ENCODE data around the gene KCNE5. TPM values are rescaled to one million over a fixed set of nuclear protein-coding genes. Genes with fewer than 3 reads are reported as not detected.
"Not testable (repeated sequence)": the region's sequence is repeated elsewhere in the genome, so short reads cannot be mapped to it uniquely, and the experiment has no call there.

The KCNE5 gene, protein sequence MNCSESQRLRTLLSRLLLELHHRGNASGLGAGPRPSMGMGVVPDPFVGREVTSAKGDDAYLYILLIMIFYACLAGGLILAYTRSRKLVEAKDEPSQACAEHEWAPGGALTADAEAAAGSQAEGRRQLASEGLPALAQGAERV
- 1 to 10 TPM in 1 of 3 donors, under 1 TPM in 1, not detected in 1; 0.07 to 1.1 TPM for polyA plus RNA-seq

DNA sequence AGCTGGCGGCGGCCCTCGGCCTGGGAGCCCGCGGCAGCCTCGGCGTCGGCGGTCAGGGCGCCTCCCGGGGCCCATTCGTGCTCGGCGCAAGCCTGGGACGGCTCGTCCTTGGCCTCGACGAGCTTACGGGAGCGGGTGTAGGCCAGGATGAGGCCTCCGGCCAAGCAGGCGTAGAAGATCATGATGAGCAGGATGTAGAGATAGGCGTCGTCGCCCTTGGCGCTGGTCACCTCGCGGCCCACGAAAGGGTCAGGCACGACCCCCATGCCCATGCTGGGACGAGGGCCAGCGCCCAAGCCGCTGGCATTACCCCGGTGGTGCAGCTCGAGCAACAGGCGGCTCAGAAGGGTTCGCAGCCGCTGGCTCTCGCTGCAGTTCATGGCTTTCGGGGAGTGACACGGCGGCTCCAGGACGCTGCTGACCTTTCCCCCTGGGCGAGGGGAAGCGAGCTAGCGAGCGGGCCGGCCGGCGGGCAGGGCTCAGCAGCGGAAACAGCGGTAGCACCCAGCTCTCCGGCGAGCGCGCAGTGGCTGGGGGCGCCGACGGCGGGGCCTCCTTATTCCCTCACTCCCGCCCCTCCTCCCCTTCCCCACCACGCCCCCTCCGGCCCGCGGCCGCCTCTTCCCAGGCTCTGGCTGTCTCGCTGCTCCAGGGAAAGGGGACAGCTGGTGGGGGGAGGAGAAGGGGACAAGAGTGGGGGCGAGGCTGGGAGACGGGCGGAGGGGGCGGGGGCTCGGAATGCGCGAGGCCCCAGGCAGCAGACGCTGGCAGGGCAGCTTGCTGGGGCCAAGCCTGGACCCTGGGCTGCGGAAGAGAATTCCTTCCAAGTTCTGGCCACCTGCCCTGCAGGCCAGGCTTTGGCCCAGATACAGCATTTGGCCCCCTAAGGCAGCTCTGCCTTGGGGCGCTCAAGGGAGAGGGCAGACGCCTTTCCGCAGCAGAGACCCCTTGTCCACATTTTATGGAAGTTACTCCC, at the start of gene KCNE5:
Gene KCNE5, minus strand, starts transcription at position 532 of the 976 bp plus-strand sequence. Its CDS starts 152 bp downstream, at position 380.
- no peak within 1 kb of the TSS for H3K27ac ChIP-seq (ENCODE audit: low read depth, low read length)
- WGBS, 3 donors = 34 to 40% (median 40%) methylated on average over 38 to 67 of the region's 79 CpGs

DNA sequence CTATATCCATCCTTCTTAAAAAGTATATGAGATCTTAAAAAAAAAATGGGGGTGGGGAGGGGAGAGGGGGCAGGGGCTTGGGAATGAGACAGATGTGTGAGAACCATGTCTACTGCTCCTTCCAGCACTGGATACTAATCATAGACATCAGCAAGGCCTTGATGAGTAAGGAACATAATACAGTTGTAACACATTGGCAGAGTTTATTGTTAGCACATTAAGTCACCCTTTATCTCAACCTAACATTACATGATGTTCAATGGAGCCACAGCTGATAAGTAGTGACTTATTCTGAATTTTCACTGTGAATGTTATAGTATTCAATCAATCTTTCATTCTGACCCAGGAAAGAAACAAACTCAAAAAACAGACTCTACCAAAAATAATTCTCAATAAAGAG, 47.3 kb upstream of the KCNE5 start:
- no peak overlapping the region for H3K27ac ChIP-seq (ENCODE audit: low read depth, low read length)

DNA sequence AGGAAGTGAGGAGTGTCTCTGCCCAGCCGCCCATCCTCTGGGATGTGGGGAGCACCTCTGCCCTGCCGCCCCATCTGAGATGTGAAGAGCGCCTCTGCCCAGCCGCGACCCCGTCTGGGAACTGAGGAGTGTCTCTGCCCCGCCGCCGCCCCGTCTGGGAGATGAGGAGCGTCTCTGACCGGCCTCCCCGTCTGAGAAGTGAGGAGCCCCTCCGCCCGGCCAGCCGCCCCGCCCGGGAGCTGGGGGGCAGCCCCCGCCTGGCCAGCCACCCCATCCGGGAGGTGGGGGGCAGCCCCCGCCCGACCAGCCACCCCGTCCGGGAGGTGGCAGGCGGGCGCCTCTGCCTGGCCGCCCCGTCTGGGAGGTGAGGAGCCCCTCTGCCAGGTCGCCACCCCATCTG, 46.2 kb upstream of the KCNE5 start:
- 94 to 98% (median 98%) methylated on average over 13 to 29 of the region's 29 CpGs for WGBS, 3 donors
- H3K27ac ChIP-seq (ENCODE audit: low read depth, low read length) = not testable (repeated sequence)

DNA sequence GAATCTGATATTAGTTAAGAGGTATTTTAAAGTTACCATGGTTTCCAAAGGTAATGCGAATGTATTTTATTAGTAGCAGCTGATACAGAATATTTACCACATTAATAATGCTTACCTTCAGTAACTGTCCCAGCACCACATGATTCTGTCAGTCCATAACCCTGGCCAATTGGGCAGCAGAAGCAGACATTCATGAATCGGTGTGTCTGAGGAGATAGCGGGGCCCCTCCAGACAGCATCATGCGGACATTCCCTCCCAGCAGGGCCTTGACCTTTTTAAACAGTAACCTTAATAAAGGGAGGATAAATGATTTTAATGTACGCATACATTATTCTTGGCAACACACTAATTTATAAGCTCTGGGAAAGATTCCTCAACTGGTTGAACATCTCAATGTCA, 43.0 kb upstream of the KCNE5 start:
- WGBS, 3 donors = 89 to 94% (median 93%) methylated on average over 5 of the region's 5 CpGs
- H3K27ac ChIP-seq (ENCODE audit: low read depth, low read length) = no peak overlapping the region

DNA sequence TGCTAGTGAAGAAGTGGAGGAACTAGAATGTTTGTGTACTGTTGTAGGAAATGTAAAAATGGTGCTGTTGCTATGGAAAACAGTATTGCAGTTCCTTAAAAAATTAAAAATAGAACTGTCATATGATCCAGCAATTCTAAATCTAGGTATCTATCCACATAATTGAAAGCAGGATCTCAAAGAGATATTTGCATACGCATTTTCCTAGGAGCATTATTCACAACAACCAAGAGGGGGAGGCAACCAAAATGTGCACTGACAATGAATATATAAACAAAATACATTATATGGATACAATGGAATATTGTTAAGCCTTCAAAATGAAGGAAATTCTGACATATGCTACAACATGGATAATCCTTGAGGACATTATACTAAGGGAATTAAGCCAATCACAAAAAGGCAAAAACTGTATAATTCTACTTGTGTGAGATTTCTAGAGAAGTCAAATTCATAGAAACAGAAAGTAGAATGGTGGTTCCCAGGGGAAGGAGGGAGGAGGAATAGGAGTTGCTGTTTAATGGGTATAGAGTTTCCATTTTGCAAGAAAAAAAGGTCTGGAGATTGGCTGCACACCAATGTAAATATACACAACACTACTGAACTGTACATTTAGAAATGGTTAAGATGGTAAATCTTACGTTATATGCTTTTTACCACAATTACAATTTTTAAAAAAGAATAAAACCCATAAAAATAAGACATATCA, 35.6 kb upstream of the KCNE5 start:
- no peak overlapping the region for H3K27ac ChIP-seq (ENCODE audit: low read depth, low read length)
- 81 to 91% (median 88%) methylated on average over 2 of the region's 2 CpGs for WGBS, 3 donors

DNA sequence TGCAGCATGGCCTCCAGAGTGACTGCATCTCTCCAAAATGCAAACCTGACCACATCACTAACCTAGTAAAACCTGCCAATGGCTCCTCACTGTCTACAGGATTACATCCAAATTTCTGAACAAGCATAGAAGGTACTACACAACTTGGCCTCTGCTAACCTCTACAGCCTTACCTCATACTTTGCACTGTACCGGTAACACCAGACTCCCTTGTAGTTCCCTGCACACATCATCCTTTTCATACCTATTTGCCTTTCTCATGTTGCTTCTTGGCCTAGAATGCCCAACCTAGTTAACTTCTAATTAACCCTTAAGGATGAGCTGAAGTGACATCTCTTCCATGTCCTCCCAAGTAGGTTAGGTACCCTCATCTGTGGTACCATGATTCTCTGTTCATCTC, 33.4 kb upstream of the KCNE5 start:
- WGBS, 3 donors = 100% methylated on average over 1 of the region's 1 CpG

DNA sequence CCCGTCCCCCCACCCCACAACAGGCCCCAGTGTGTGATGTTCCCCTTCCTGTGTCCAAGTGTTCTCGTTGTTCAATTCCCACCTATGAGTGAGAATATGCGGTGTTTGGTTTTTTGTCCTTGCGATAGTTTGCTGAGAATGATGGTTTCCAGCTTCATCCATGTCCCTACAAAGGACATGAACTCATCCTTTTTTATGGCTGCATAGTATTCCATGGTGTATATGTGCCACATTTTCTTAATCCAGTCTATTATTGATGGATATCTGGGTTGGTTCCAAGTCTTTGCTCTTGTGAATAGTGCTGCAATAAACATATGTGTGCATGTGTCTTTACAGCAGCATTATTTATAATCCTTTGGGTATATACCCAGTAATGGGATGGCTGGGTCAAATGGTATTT, 32.4 kb upstream of the KCNE5 start:
- H3K27ac ChIP-seq (ENCODE audit: low read depth, low read length) = not testable (repeated sequence)
- 83 to 100% (median 85%) methylated on average over 1 to 2 of the region's 4 CpGs for WGBS, 3 donors

More for the DNA sequence above, 33.4 kb upstream of the KCNE5 start:
- no peak overlapping the region for H3K27ac ChIP-seq (ENCODE audit: low read depth, low read length)

DNA sequence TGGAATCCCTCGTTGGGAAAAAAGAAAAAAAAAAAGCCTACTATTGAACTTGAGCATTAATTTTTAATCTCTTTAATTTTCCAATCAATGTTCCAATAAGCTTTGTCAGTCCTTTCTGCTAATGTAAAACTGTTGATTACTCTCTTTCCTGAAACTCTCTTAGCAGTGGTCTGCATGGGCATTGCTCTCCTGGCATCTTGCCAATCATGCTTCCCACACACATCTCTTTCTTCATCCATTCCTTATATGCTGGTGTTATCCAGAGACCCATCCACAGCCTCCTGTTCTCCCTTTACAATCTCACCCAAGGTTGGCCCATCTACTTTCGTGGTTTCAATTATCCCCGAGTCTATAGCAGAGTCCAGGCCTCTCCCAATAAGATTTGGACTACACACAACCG, 31.8 kb upstream of the KCNE5 start:
- 70 to 97% (median 83%) methylated on average over 4 of the region's 4 CpGs for WGBS, 3 donors
- H3K27ac ChIP-seq (ENCODE audit: low read depth, low read length) = no peak overlapping the region

DNA sequence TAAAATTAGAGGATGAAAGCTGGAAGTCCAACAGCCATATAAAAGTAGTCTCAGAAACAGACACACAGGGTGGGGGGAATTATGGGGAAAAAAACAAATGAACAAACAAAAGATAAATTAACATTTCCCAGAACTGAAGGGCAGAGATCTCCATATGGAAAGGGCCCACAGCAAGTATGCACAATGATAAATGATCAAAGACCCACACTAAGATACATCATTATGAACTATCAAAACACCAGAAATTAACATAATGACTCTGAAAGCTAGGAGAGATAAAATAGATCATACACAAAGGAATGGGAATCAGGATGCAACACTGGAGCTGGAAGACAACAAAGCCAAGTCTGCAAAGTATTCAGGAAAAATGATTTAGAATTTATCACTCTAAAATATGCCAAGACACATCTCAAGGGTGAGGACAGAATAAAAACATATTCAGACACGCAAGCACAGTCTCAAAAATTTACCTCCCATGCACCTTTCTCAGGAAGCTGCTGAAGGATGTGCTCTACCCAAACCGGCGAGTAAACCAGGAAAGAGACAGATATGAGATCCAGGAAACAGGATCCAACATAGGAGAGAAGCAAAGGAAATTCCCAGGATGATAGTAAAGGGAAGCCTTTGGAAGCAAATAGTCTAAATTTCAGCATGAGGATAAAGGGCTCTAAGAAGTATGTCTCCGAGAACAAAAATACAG, 30.7 kb upstream of the KCNE5 start:
- WGBS, 3 donors = 66 to 97% (median 77%) methylated on average over 4 of the region's 4 CpGs
- no peak overlapping the region for H3K27ac ChIP-seq (ENCODE audit: low read depth, low read length)

DNA sequence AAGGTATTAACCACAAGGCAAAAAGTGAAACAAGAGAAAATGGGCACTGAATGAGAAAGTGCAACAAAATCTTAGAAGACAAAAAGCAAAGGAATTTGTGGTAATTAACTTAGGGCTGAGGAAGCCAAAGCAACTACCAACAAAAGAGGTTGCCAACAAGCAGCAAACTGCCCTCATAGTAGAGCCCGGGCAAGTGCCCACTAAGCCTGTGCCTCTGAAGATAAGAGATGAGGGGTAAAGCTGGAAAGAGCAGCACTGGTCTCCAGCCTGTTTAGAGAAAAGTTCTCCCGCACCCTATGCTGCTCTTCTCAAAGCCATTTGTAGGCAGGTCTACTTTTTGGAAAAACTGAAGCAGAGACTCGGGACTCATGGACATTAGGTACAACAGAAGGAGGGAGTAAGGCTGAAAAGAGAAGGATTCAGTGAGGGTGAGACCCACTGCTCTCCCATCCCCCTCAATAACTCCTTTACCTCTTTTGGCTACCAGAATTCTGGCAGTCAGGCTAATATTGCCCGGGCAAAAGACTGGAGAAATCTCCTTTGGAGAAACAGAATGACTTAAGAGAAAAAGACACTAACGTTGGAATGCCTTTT, 29.6 kb upstream of the KCNE5 start:
- H3K27ac ChIP-seq (ENCODE audit: low read depth, low read length) = no peak overlapping the region
- 72 to 93% (median 87%) methylated on average over 4 to 5 of the region's 5 CpGs for WGBS, 3 donors

DNA sequence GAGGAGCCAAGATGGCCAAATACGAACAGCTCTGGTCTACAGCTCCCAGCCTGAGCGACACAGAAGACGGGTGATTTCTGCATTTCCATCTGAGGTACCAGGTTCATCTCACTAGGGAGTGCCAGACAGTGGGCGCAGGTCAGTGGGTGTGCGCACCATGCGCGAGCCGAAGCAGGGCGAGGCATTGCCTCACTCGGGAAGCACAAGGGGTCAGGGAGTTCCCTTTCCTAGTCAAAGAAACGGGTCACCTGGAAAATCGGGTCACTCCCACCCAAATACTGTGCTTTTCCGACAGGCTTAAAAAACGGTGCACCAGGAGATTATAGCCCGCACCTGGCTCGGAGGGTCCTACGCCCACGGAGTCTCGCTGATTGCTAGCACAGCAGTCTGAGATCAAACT, 19.7 kb upstream of the KCNE5 start:
- WGBS, 3 donors = 88 to 96% (median 91%) methylated on average over 13 to 19 of the region's 19 CpGs
- not testable (repeated sequence) for H3K27ac ChIP-seq (ENCODE audit: low read depth, low read length)

DNA sequence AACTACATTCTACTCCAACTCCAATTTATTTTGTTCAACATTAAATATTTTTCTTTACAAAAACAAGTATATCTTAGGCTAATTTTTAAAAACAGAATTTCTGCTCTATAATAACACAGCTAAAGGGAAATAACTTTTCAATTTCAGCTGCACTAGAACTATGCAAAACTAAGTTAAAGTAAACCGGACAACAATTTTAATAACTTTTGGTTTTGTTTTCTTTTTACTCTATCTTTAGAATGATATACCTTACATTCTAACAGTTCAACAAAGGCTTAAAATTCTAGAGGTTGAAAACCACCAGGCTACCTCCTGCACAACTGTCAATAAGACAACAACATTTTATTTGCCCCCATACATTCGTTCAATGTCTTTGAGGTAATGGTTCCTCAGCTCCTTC, 18.7 kb upstream of the KCNE5 start:
- WGBS, 3 donors = 81 to 95% (median 85%) methylated on average over 2 of the region's 2 CpGs
- no peak overlapping the region for H3K27ac ChIP-seq (ENCODE audit: low read depth, low read length)

DNA sequence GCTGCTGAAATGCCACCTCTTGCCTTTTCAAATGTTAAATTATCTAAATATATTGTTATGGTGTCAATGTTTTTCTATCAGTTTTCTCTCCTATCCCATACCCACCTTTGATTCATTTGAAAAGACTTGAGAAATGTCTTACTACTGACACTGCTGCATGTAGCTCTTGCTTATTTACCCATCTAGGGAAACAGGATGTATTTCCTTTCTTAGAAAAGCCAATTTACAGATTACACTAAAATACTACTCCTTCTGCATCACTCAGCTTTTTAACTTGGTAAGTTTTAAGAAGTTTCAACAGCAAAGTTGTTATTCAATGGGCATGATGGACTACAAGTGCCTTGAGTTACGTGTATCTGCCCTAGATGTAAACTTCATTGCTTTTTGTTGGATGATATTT, 13.2 kb upstream of the KCNE5 start:
- no peak overlapping the region for H3K27ac ChIP-seq (ENCODE audit: low read depth, low read length)
- WGBS, 3 donors = 76 to 96% (median 95%) methylated on average over 1 of the region's 1 CpG

DNA sequence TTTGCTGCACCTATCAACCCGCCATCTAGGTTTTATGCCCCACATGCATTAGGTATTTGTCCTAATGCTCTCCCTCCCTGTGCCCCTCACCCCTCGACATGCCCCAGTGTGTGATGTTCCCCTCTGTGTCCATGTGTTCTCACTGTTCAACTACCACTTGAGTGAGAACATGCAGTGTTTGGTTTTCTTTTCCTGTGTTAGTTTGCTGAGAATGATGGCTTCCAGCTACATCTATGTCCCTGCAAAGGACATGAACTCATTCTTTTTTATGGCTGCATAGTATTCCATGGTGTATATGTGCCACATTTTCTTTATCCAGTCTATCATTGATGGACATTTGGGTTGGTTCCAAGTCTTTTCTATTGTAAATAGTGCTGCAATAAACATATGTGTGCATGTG, 12.5 kb upstream of the KCNE5 start:
- 91 to 100% (median 98%) methylated on average over 2 of the region's 2 CpGs for WGBS, 3 donors
- H3K27ac ChIP-seq (ENCODE audit: low read depth, low read length) = not testable (repeated sequence)

DNA sequence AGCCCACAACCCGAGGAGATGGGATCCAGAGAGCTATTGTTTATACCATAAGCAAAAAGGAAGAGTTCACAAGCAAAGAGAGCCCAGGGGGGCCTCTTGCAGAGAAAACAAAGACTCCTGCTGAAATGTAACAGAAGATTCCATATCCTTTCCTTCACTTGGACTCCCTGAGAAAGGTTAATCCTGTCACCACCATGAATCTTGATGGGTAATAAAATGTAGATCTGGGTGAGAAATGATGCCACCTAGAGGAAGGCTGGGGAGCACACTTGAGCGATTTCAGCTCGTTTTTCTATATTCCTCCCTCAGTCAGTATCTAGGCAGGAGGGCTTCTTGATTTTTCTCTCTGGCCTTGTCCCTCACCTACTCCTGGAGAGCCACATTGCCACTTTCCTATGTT, 10.2 kb upstream of the KCNE5 start:
- WGBS, 3 donors = 25 to 29% (median 27%) methylated on average over 3 of the region's 3 CpGs

DNA sequence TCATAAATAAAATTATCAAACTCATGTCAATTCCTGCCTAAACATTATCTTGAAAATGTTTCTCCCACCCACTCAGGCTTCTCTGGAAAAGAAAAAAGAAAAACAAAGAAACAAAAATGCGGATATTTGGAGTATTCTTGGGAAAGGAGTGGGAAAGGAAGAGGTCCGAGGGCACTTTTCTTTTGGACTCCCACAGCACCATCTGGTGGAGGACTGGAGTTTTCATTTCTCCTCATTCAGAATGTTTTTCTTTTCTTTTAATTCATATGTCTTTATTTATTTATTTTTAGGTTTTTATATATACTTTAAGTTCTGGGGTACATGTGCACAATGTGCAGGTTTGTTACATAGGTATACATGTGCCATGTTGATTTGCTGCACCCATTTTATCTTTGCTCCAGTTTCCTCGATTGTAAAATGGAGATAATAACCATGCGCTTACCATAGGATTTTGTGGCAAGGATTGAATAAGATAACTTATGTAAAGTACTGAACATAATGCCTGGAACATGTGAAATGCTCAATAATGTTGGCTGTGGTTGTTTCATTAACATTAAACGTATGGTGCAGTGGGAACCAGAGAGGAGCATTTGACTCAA, 8.0 kb upstream of the KCNE5 start:
- H3K27ac ChIP-seq (ENCODE audit: low read depth, low read length) = no peak overlapping the region
- WGBS, 3 donors = 42 to 57% (median 47%) methylated on average over 5 of the region's 5 CpGs

More for the DNA sequence above, 10.2 kb upstream of the KCNE5 start:
- no peak overlapping the region for H3K27ac ChIP-seq (ENCODE audit: low read depth, low read length)

DNA sequence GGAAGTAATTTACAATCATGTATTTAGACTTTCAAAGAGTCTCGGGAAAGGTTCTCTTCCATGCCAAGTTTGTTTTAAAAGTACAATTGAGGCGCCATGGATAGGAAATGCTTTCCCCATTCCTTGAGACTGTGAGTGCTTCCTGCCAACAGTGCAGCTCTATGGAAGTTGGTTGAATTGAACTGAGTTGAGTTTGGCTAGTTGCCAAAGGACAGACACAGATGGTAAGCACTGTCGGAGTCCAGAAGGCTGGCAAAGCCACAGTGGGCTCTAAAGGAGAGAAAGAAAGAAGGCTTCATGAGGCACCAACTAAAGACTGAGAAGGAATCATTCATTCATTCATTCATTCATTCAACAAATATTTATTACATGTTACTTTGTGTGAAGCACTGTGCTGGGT, 4.3 kb upstream of the KCNE5 start:
- H3K27ac ChIP-seq (ENCODE audit: low read depth, low read length) = no peak overlapping the region
- 40 to 56% (median 53%) methylated on average over 3 of the region's 3 CpGs for WGBS, 3 donors

DNA sequence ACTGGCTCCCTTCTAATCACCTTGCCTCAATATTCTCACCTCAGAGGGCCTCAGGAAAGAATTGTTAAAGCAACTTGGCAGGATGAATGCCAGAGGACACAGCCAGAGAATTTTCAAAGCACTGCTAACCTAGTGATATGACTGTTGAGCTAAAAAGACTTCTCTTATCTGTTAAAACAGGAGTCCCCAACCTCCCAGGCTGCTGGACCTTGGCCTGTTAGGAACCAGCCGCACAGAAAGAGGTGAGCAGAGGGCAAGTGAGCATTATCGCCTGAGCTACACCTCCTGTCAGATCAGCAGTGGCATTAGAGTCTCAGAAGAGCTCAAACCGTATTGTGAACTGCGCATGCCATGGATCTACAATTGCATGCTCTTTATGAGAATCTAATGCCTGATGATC, 1.7 kb upstream of the KCNE5 start:
- 79 to 98% (median 80%) methylated on average over 4 of the region's 4 CpGs for WGBS, 3 donors
- H3K27ac ChIP-seq (ENCODE audit: low read depth, low read length) = no peak overlapping the region

All from adipose tissue (tissue), 3 donors.